Tibial nerve (tissue), 4 donors: ENCODE data around the gene DCP2. TPM values are rescaled to one million over a fixed set of nuclear protein-coding genes. Genes with fewer than 3 reads are reported as not detected.
A peak's percentile ranks its signal among the peaks of the same experiment; 100 is the strongest.

ENCODE experiments used
- DNase-seq, 2 donors: peaks; one replicate each; pipeline ENCODE4 v3.0.0-alpha.2; 2019; ENCODE audit warnings: low spot score in 2 of 2
- H3K27ac ChIP-seq, 4 donors: fragments of 200-600 bp; sonication (generic) in 3 of 4; one replicate each; pipeline ENCODE4 v1.5.1; 2017 to 2019; ENCODE audit warnings: mild to moderate bottlenecking in 1 of 4
- H3K27me3 ChIP-seq, 2 donors: fragments of 200-600 bp; sonication (generic) in 1 of 2; one replicate each; pipeline versions ENCODE4 v1.5.1 to v1.6.0; 2017 to 2019
- H3K36me3 ChIP-seq, 3 donors: fragments of 200-600 bp; sonication (generic); one replicate each; pipeline ENCODE4 v1.5.1; 2018 to 2019
- H3K4me1 ChIP-seq, 4 donors: fragments of 200-600 bp; sonication (generic) in 3 of 4; one replicate each; pipeline ENCODE4 v1.5.1; 2017 to 2019
- H3K4me3 ChIP-seq, 4 donors: fragments of 200-600 bp; sonication (generic) in 3 of 4; one replicate each; pipeline ENCODE4 v1.5.1; 2017 to 2019; ENCODE audit warnings: mild to moderate bottlenecking in 1 of 4, moderate library complexity in 1 of 4
- H3K9me3 ChIP-seq, 4 donors: fragments of 200-600 bp; sonication (generic) in 3 of 4; one replicate each; pipeline ENCODE4 v1.5.1; 2017 to 2019
- CTCF ChIP-seq, 5 experiments: fragments of 200-600 bp in 3 of 5; fragments of 450-650 bp in 2 of 5; sonication (generic) in 3 of 5; IDR thresholded peaks; one replicate each; pipeline ENCODE4 v1.5.1; 2016 to 2019; ENCODE audit warnings: antibody characterized with exemption in 5 of 5, mild to moderate bottlenecking in 3 of 5, moderate library complexity in 2 of 5
- EP300 ChIP-seq, 2 donors: sonication (generic); formaldehyde crosslinking; IDR thresholded peaks; one replicate each; pipeline ENCODE4 v1.6.1; 2017; ENCODE audit warnings: antibody characterized with exemption in 2 of 2, mild to moderate bottlenecking in 1 of 2
- POLR2A ChIP-seq, 2 donors: fragments of 450-650 bp; IDR thresholded peaks; one replicate each; pipeline ENCODE4 v1.6.1; 2017; ENCODE audit warnings: antibody characterized with exemption in 2 of 2, mild to moderate bottlenecking in 2 of 2, moderate library complexity in 2 of 2
- WGBS, 2 donors: methylation state at CpG; one replicate each; pipeline ENCODE4 v1.1.5; 2018; 5-methylcytosine and 5-hydroxymethylcytosine counted together
- total RNA-seq, 4 donors: library from RNA; depleted of rRNA; stranded (reverse); fragments of >200 nt; gene quantifications; one replicate each; pipeline ENCODE4 v1.1.0, GENCODE V29; 2016

The DCP2 gene
- total RNA-seq: 10 to 100 TPM; 26.7 to 35.3 (median 29.8) TPM

- Histone ChIP-seq H3K27ac (peak within 1 kb of the TSS; percentile 68 to 93 (median 90)), H3K4me3 (peak within 1 kb of the TSS; percentile 82 to 99 (median 90)), H3K27me3 (no peaks in the 10 kb centered on the region), H3K4me1 (peaks cover 0 to 44% (median 10%) of the 10 kb centered on the region in 4 donors), H3K36me3 (peaks cover 0 to 6% (median 0%) of the 10 kb centered on the region in 3 donors), H3K9me3 (no peaks in the 10 kb centered on the region)
- WGBS, 2 donors: 0 to 1% methylated on average over 62 to 63 of the region's 75 CpGs
- peak; percentile 84 to 92 for DNase-seq
- TF ChIP-seq EP300 (IDR thresholded peaks at IDR 0.05) (peak; percentile 73 to 88), POLR2A (IDR thresholded peaks at IDR 0.05) (peak; percentile 65), CTCF (IDR thresholded peaks at IDR 0.05) (peak in 1 of 5 experiments; percentile 44)
Observed at GRCh38 chr5:112976432-112977309, at the start of gene DCP2. TSS of gene DCP2 (plus strand) at chr5:112976798. CDS start at chr5:112976934, 136 bp downstream.

- Histone ChIP-seq H3K27ac (peak overlapping the region in 1 of 4 donors; percentile 53), H3K9me3 (no peaks in the 10 kb centered on the region), H3K27me3 (no peaks in the 10 kb centered on the region), H3K4me3 (no peak overlapping the region), H3K36me3 (no peaks in the 10 kb centered on the region), H3K4me1 (no peaks in the 10 kb centered on the region)
- TF ChIP-seq EP300 (IDR thresholded peaks at IDR 0.05): no peak
- TF ChIP-seq POLR2A (IDR thresholded peaks at IDR 0.05): no peak
- TF ChIP-seq CTCF (IDR thresholded peaks at IDR 0.05): no peak
- DNase-seq: no peak
- WGBS, 2 donors: 83 to 93% methylated on average over 4 of the region's 4 CpGs
Observed at GRCh38 chr5:112929336-112930081, 47.1 kb upstream of the DCP2 start.

- Histone ChIP-seq H3K27ac (no peak overlapping the region), H3K36me3 (no peaks in the 10 kb centered on the region), H3K4me3 (no peak overlapping the region), H3K4me1 (no peaks in the 10 kb centered on the region), H3K27me3 (no peaks in the 10 kb centered on the region), H3K9me3 (no peaks in the 10 kb centered on the region)
- WGBS, 2 donors: 93 to 95% methylated on average over 1 of the region's 1 CpG
- DNase-seq: no peak
- TF ChIP-seq CTCF (IDR thresholded peaks at IDR 0.05) (no peak), POLR2A (IDR thresholded peaks at IDR 0.05) (no peak), EP300 (IDR thresholded peaks at IDR 0.05) (no peak)
Observed at GRCh38 chr5:112930082-112930344, 46.6 kb upstream of the DCP2 start.

GRCh38 chr5:112931473-112931872 lies 45.1 kb upstream of the DCP2 start:
- TF ChIP-seq EP300 (IDR thresholded peaks at IDR 0.05): no peak
- no peak for TF ChIP-seq CTCF (IDR thresholded peaks at IDR 0.05)
- TF ChIP-seq POLR2A (IDR thresholded peaks at IDR 0.05): no peak
- H3K4me3 ChIP-seq: no peak overlapping the region
- H3K36me3 ChIP-seq: no peaks in the 10 kb centered on the region
- H3K4me1 ChIP-seq: no peaks in the 10 kb centered on the region
- H3K27ac ChIP-seq: no peak overlapping the region
- no peak for DNase-seq
- WGBS, 2 donors: 70 to 74% methylated on average over 2 of the region's 2 CpGs
- no peaks in the 10 kb centered on the region for H3K27me3 ChIP-seq
- no peaks in the 10 kb centered on the region for H3K9me3 ChIP-seq

- TF ChIP-seq CTCF (IDR thresholded peaks at IDR 0.05): no peak
- no peak for TF ChIP-seq EP300 (IDR thresholded peaks at IDR 0.05)
- no peak for TF ChIP-seq POLR2A (IDR thresholded peaks at IDR 0.05)
- Histone ChIP-seq H3K9me3 (no peaks in the 10 kb centered on the region), H3K27ac (no peak overlapping the region), H3K4me3 (no peak overlapping the region), H3K27me3 (no peaks in the 10 kb centered on the region), H3K36me3 (no peaks in the 10 kb centered on the region), H3K4me1 (no peaks in the 10 kb centered on the region)
- 54 to 76% methylated on average over 1 of the region's 1 CpG for WGBS, 2 donors
- DNase-seq: no peak
Observed at GRCh38 chr5:112933105-112933504, 43.5 kb upstream of the DCP2 start.
